Naive B cell (primary cell): ENCODE results near the gene GRM1. TPM values are rescaled to one million over a fixed set of nuclear protein-coding genes. Genes with fewer than 3 reads are reported as not detected.

Source experiments
- ATAC-seq, 2 donors: fragments of 150-1000 bp; cut with Tn5 transposase; 2 replicates each; pipeline ENCODE4 v1.10.0; 2021; ENCODE audit warnings: low read depth in 2 of 2, mild to moderate bottlenecking in 2 of 2, moderate library complexity in 2 of 2
- DNase-seq: peaks from one replicate; pipeline ENCODE4 v3.0.0; 2022
- H3K27ac Mint-ChIP-seq, 6 donors: one replicate each; pipeline ENCODE4 v1.8.0; 2020 to 2022; ENCODE audit warnings: mild to moderate bottlenecking in 6 of 6, mixed read lengths in 6 of 6, moderate library complexity in 5 of 6, inconsistent platforms in 2 of 6
- H3K27me3 Mint-ChIP-seq, 3 donors: one replicate each; pipeline ENCODE4 v1.8.0; 2021 to 2022; ENCODE audit warnings: mixed read lengths in 3 of 3, mild to moderate bottlenecking in 1 of 3
- H3K36me3 Mint-ChIP-seq, 2 donors: one replicate each; pipeline ENCODE4 v1.8.0; 2020 to 2022; ENCODE audit warnings: mixed read lengths in 2 of 2, inconsistent platforms in 1 of 2, mild to moderate bottlenecking in 1 of 2
- H3K4me1 Mint-ChIP-seq, 3 donors: one replicate each; pipeline ENCODE4 v1.8.0; 2020 to 2022; ENCODE audit warnings: mixed read lengths in 3 of 3, inconsistent platforms in 1 of 3, mild to moderate bottlenecking in 1 of 3, moderate library complexity in 1 of 3
- H3K4me3 Mint-ChIP-seq, 8 donors: one replicate each; pipeline ENCODE4 v1.8.0; 2020 to 2022; ENCODE audit warnings: mild to moderate bottlenecking in 8 of 8, mixed read lengths in 8 of 8, moderate library complexity in 8 of 8, inconsistent platforms in 2 of 8
- H3K9me3 Mint-ChIP-seq, 7 donors: one replicate each; pipeline ENCODE4 v1.8.0; 2020 to 2022; ENCODE audit warnings: mixed read lengths in 7 of 7, mild to moderate bottlenecking in 5 of 7, inconsistent platforms in 2 of 7, moderate library complexity in 1 of 7
- polyA plus RNA-seq, 6 donors: library from polyadenylated mRNA; unstranded; fragments of 300-500 nt; fragmentation: Illumina TruSeq; gene quantifications; one replicate each; pipeline ENCODE4 v1.2.3, GENCODE V29; 2021; ENCODE audit warnings: low read depth in 6 of 6

Gene GRM1
- polyA plus RNA-seq, 6 donors from 2014 or later, result not detected

- no peak for DNase-seq
- Mint-ChIP-seq H3K36me3 (no peaks in the 10 kb centered on the region), H3K9me3 (peaks cover 0 to 2% (median 0%) of the 10 kb centered on the region in 7 donors), H3K4me1 (peaks cover 0 to 3% (median 0%) of the 10 kb centered on the region in 3 donors), H3K4me3 (no peak overlapping the region), H3K27ac (no peak overlapping the region), H3K27me3 (peaks cover 0 to 3% (median 0%) of the 10 kb centered on the region in 3 donors)
- ATAC-seq, result no peak
Observed at GRCh38 chr6:146423452-146423851, 394.6 kb downstream of the GRM1 start.

- Mint-ChIP-seq H3K27me3 (peaks cover 0 to 3% (median 0%) of the 10 kb centered on the region in 3 donors), H3K4me3 (no peak overlapping the region), H3K27ac (no peak overlapping the region), H3K9me3 (no peaks in the 10 kb centered on the region), H3K4me1 (peaks cover 0 to 3% (median 0%) of the 10 kb centered on the region in 3 donors), H3K36me3 (no peaks in the 10 kb centered on the region)
- no peak for DNase-seq
- ATAC-seq, result no peak
Observed at GRCh38 chr6:146426516-146426915, 397.7 kb downstream of the GRM1 start.

GRCh38 chr6:146429831-146430230, 401.0 kb downstream of the GRM1 start:
- Mint-ChIP-seq H3K36me3 (no peaks in the 10 kb centered on the region), H3K4me1 (no peaks in the 10 kb centered on the region), H3K9me3 (no peaks in the 10 kb centered on the region), H3K4me3 (no peak overlapping the region), H3K27me3 (peaks cover 4 to 9% (median 6%) of the 10 kb centered on the region in 3 donors), H3K27ac (no peak overlapping the region)
- DNase-seq (no peak), ATAC-seq (no peak)

DNA sequence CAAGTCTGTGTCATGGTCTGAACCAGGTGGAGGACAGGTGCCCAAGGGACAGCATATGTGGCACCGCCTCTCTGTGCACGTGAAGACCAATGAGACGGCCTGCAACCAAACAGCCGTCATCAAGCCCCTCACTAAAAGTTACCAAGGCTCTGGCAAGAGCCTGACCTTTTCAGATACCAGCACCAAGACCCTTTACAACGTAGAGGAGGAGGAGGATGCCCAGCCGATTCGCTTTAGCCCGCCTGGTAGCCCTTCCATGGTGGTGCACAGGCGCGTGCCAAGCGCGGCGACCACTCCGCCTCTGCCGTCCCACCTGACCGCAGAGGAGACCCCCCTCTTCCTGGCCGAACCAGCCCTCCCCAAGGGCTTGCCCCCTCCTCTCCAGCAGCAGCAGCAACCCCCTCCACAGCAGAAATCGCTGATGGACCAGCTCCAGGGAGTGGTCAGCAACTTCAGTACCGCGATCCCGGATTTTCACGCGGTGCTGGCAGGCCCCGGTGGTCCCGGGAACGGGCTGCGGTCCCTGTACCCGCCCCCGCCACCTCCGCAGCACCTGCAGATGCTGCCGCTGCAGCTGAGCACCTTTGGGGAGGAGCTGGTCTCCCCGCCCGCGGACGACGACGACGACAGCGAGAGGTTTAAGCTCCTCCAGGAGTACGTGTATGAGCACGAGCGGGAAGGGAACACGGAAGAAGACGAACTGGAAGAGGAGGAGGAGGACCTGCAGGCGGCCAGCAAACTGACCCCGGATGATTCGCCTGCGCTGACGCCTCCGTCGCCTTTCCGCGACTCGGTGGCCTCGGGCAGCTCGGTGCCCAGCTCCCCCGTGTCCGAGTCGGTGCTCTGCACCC, 405.2 kb downstream of the GRM1 start:
- no peaks in the 10 kb centered on the region for H3K36me3 Mint-ChIP-seq
- H3K4me1 Mint-ChIP-seq, result no peaks in the 10 kb centered on the region
- DNase-seq (no peak), ATAC-seq (no peak)
- H3K27ac Mint-ChIP-seq, result no peak overlapping the region
- peaks cover 10 to 15% (median 15%) of the 10 kb centered on the region in 3 donors for H3K27me3 Mint-ChIP-seq
- peaks cover 0 to 2% (median 0%) of the 10 kb centered on the region in 7 donors for H3K9me3 Mint-ChIP-seq
- H3K4me3 Mint-ChIP-seq, result no peak overlapping the region

DNA sequence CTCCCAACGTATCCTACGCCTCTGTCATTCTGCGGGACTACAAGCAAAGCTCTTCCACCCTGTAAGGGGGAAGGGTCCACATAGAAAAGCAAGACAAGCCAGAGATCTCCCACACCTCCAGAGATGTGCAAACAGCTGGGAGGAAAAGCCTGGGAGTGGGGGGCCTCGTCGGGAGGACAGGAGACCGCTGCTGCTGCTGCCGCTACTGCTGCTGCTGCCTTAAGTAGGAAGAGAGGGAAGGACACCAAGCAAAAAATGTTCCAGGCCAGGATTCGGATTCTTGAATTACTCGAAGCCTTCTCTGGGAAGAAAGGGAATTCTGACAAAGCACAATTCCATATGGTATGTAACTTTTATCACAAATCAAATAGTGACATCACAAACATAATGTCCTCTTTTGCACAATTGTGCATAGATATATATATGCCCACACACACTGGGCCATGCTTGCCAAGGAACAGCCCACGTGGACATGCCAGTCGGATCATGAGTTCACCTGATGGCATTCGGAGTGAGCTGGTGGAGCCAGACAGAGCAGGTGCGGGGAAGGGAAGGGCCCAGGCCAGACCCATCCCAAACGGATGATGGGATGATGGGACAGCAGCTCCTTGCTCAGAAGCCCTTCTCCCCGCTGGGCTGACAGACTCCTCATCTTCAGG, 406.0 kb downstream of the GRM1 start:
- H3K9me3 Mint-ChIP-seq, result peaks cover 0 to 2% (median 0%) of the 10 kb centered on the region in 7 donors
- no peak overlapping the region for H3K27ac Mint-ChIP-seq
- no peaks in the 10 kb centered on the region for H3K4me1 Mint-ChIP-seq
- ATAC-seq (no peak), DNase-seq (no peak)
- H3K36me3 Mint-ChIP-seq, result no peaks in the 10 kb centered on the region
- H3K27me3 Mint-ChIP-seq, result peaks cover 10 to 15% (median 15%) of the 10 kb centered on the region in 3 donors
- H3K4me3 Mint-ChIP-seq, result peak overlapping the region in 1 of 8 donors; percentile 4

- peaks cover 0 to 4% (median 0%) of the 10 kb centered on the region in 3 donors for H3K27me3 Mint-ChIP-seq
- H3K4me3 Mint-ChIP-seq, result no peak overlapping the region
- H3K9me3 Mint-ChIP-seq, result peaks cover 0 to 3% (median 0%) of the 10 kb centered on the region in 7 donors
- no peak overlapping the region for H3K27ac Mint-ChIP-seq
- no peak for ATAC-seq
- H3K4me1 Mint-ChIP-seq, result no peaks in the 10 kb centered on the region
- DNase-seq, result no peak
- H3K36me3 Mint-ChIP-seq, result no peaks in the 10 kb centered on the region
Observed at GRCh38 chr6:146441907-146442306, 413.0 kb downstream of the GRM1 start.

DNA sequence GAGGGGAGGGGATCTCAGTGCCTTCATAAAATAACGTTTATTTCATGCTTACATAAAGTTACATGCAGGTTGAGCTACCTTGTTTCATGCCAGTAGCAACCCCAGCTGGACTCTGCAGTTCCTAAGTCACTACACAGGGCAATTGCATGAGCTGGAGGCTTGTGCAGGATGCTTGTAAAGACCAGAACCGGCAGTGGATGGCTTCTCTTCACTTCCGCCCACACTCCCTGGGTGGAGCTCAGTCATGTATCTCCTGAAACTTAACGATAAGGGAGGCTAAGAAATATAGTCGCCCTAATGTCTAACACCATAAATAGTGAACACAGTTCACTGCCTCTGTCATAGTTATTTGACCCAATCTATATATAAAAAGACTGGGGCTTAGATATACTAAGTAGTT, 415.3 kb downstream of the GRM1 start:
- ATAC-seq (no peak), DNase-seq (no peak)
- Mint-ChIP-seq H3K27me3 (no peaks in the 10 kb centered on the region), H3K9me3 (peaks cover 0 to 16% (median 4%) of the 10 kb centered on the region in 7 donors), H3K36me3 (no peaks in the 10 kb centered on the region), H3K27ac (no peak overlapping the region), H3K4me1 (no peaks in the 10 kb centered on the region), H3K4me3 (no peak overlapping the region)

- no peak overlapping the region for H3K27ac Mint-ChIP-seq
Observed at GRCh38 chr6:146445233-146445632, 416.4 kb downstream of the GRM1 start.

DNA sequence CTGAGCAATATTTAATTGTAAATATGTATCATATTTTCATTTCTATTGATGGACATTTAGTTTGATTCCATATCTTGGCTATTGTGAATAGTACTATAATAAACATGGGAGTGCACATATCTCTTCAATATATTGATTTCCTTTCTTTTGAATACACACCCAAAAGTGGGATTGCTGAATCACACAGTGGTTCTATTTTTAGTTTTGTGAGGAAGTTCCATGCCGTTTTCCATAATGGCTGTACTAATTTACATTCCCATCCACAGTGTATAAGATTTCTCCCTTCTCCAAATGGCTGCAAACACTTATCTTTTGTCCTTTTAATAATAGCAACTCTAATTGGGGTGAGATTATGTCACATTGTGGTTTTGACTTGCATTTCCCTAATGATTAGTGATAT, 428.0 kb downstream of the GRM1 start:
- H3K27ac Mint-ChIP-seq, result no peak overlapping the region
- no peak overlapping the region for H3K4me3 Mint-ChIP-seq
- DNase-seq (no peak), ATAC-seq (no peak)
- no peaks in the 10 kb centered on the region for H3K27me3 Mint-ChIP-seq
- H3K36me3 Mint-ChIP-seq, result peaks cover 15% of the 10 kb centered on the region in 2 donors
- peaks cover 19 to 36% (median 31%) of the 10 kb centered on the region in 7 donors for H3K9me3 Mint-ChIP-seq
- H3K4me1 Mint-ChIP-seq, result no peaks in the 10 kb centered on the region

More at GRCh38 chr6:146445233-146445632, 416.4 kb downstream of the GRM1 start:
- H3K4me3 Mint-ChIP-seq, result no peak overlapping the region
- peaks cover 0 to 17% (median 5%) of the 10 kb centered on the region in 7 donors for H3K9me3 Mint-ChIP-seq
- DNase-seq, result no peak
- H3K36me3 Mint-ChIP-seq, result no peaks in the 10 kb centered on the region
- no peaks in the 10 kb centered on the region for H3K4me1 Mint-ChIP-seq
- no peaks in the 10 kb centered on the region for H3K27me3 Mint-ChIP-seq
- ATAC-seq, result no peak

DNA sequence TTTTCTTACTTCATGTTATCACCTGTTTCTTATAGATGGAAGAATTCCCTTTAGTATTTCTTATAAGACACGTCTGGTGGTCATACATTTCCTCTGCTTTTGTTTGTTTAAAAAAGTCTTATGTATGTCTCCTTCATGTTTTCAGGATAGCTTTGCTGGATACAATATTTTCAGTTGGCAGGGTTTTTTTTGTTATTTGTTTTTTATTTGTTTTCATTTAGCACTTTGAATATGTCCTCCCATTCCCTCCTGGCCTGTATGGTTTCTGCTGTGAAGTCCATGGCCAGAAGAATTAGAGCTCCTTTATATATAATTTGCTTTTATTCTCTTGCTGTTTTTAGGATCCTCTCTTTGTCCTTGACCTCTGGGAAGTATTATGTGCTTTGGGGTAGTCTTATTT, 432.1 kb downstream of the GRM1 start:
- Mint-ChIP-seq H3K4me1 (no peaks in the 10 kb centered on the region), H3K4me3 (no peak overlapping the region), H3K36me3 (peaks cover 15 to 17% of the 10 kb centered on the region in 2 donors), H3K27ac (no peak overlapping the region), H3K27me3 (no peaks in the 10 kb centered on the region), H3K9me3 (peaks cover 13 to 44% (median 29%) of the 10 kb centered on the region in 7 donors)
- DNase-seq (no peak), ATAC-seq (no peak)

DNA sequence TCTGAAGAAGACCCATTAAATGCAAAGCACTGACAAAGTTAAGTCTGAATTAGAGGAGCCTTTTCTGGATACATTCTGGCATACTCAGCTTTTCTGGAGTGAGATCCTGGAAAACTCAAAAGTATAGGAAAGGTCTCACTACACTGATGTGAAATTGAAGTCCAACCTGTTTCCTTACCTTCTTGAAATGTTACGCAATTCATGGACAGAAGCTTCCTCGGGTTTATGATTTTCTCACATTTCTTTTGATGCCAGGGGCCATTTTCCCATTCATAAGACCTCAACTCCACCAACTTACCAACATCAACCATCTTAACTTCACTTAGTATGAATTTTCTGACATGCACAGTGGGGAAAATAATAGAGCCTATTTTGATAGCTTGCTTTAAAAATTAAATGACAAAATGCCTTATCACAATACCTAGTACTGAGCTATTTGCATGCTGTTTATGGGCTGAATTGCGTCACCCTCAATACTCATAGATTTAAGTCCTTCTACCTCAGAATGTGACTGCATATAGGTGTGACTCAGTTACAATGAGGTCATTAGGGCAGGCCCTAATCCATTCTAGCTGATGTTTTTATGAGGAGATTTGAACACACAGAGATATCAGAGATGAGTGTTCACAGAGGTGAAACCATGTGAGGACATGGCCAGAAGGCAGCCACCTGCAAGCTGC, 441.4 kb downstream of the GRM1 start:
- no peaks in the 10 kb centered on the region for H3K4me1 Mint-ChIP-seq
- no peaks in the 10 kb centered on the region for H3K36me3 Mint-ChIP-seq
- H3K4me3 Mint-ChIP-seq, result no peak overlapping the region
- ATAC-seq (no peak), DNase-seq (no peak)
- peaks cover 0 to 3% (median 0%) of the 10 kb centered on the region in 7 donors for H3K9me3 Mint-ChIP-seq
- H3K27me3 Mint-ChIP-seq, result no peaks in the 10 kb centered on the region
- H3K27ac Mint-ChIP-seq, result no peak overlapping the region

DNA sequence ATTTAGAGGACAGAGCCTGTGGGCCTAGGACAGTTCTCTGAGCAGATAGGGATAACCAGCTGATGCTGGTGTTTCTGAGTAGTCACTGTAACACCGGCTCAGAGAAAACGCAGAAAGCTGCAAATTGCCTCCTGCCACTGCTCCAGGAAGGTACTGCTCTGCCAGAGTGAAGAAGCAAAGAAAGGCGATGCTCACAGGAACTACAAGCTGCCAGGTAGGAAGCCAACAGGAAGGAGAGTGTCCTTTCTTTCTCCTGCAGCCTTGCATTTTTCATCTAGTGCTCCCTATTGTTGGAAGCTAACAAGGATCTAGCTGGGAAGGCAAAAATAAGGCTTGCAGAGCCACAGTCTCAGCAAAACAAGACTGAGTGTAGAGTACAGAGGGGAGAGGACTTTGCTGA, 444.1 kb downstream of the GRM1 start:
- Mint-ChIP-seq H3K27me3 (no peaks in the 10 kb centered on the region), H3K4me1 (no peaks in the 10 kb centered on the region), H3K9me3 (peaks cover 0 to 10% (median 0%) of the 10 kb centered on the region in 7 donors), H3K4me3 (no peak overlapping the region), H3K36me3 (no peaks in the 10 kb centered on the region), H3K27ac (no peak overlapping the region)
- DNase-seq (no peak), ATAC-seq (no peak)

GRCh38 chr6:146481527-146481926, 452.7 kb downstream of the GRM1 start:
- Mint-ChIP-seq H3K9me3 (peaks cover 3 to 23% (median 7%) of the 10 kb centered on the region in 7 donors), H3K27ac (no peak overlapping the region), H3K4me3 (no peak overlapping the region), H3K36me3 (no peaks in the 10 kb centered on the region), H3K4me1 (no peaks in the 10 kb centered on the region), H3K27me3 (no peaks in the 10 kb centered on the region)
- ATAC-seq (no peak), DNase-seq (no peak)
